Activated T-cell treated with anti-CD3 and anti-CD28 coated beads, Interleukin-2, amount 50 U/mL, for 48 hours (primary cell): Measurements from ENCODE around the gene CTRB1.

Experiments
- DNase-seq, 2 experiments: peaks; one replicate each; pipeline ENCODE4 v3.0.0-alpha.2; 2020

The CTRB1 gene

DNA sequence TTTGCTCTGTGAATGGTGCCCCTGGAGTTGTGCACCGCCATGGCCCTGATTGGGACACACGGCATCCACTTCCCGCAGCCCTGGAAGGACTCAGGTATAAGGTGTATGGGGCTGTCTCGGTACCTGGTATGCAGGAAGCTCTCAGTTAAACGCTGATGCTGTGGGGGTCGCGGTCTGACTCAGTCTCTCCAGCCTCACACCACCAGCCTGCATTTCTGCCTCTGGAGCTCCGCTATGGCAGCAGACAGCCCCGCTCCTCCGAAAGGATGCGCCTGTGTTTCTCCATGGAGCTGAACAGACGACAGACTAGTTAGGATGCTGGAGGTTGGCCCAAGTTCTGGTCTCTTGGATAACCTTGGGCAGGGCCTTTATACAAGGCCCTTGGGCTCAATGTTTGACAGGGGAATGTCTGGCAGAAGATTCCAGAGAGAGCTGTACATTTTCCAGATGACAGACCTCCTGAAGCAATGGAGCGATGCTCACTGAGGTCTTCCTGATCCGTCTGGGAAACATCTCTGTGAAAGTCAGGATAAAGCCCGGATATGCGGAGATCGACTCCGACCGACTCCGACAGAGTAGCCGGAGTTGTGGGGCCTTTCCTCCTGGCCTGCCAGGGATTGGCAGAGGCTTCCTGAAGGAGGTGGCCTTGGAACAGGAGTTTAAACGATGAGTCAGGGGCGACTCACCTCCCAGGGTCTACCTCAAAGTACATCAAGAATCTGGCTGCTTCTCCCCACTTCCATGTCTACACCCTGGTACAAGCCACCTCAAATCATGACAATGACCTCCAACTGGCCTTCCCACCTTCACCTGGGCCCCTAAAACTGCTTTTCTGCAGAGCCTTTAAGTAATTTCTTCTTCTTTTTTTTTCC, 54.5 kb downstream of the CTRB1 start:
- no peak for DNase-seq
